Adrenal gland (tissue), 12 donors: ENCODE measurements around the gene GABRG1. TPM values are rescaled to one million over a fixed set of nuclear protein-coding genes. Genes with fewer than 3 reads are reported as not detected.

ENCODE experiments used
- DNase-seq, 7 donors: peaks; one replicate each; pipeline ENCODE4 v3.0.0-alpha.2; 2019 to 2020
- H3K27ac ChIP-seq, 5 donors: fragments of 200-600 bp; sonication (generic) in 4 of 5; 1 replicate in 3 of 5; 2 replicates in 2 of 5; pipeline versions ENCODE4 v1.5.1 to v1.8.0; 2016 to 2020; ENCODE audit warnings: mild to moderate bottlenecking in 1 of 5
- H3K27me3 ChIP-seq: fragments of 200-600 bp; 2 replicates; pipeline ENCODE4 v1.8.0; 2021
- H3K36me3 ChIP-seq, 2 donors: fragments of 200-600 bp; replicated peaks in 1 of 2; 1 replicate in 1 of 2; 2 replicates in 1 of 2; pipeline versions ENCODE4 v1.5.1 to v1.8.0; 2018 to 2022
- H3K4me1 ChIP-seq, 2 donors: fragments of 200-600 bp; replicated peaks in 1 of 2; 1 replicate in 1 of 2; 2 replicates in 1 of 2; pipeline versions ENCODE4 v1.5.1 to v1.8.0; 2018 to 2021
- H3K4me3 ChIP-seq, 4 donors: fragments of 200-600 bp; sonication (generic) in 3 of 4; one replicate each; pipeline ENCODE4 v1.5.1; 2016 to 2018
- H3K9me3 ChIP-seq, 3 donors: fragments of 200-600 bp; sonication (generic) in 1 of 3; replicated peaks in 1 of 3; 1 replicate in 2 of 3; 2 replicates in 1 of 3; pipeline versions ENCODE4 v1.5.1 to v1.8.0; 2016 to 2021
- POLR2A ChIP-seq, 2 donors: fragments of 450-650 bp; IDR thresholded peaks; one replicate each; pipeline ENCODE4 v1.6.1; 2017; ENCODE audit warnings: antibody characterized with exemption in 2 of 2, mild to moderate bottlenecking in 2 of 2, moderate library complexity in 1 of 2
- WGBS, 4 donors: extraction: QIAGEN DNeasy Blood & Tissue Kit in 2 of 4; methylation state at CpG; one replicate each; pipeline versions ENCODE4 v1.1.5 to v1.1.7; 2013 to 2017; 5-methylcytosine and 5-hydroxymethylcytosine counted together
- intact Hi-C, 2 donors: fragments of 100-400 bp; cut with DNase I; formaldehyde crosslinking; loops; one replicate each; pipeline versions ENCODE4 v1.14.1 to v1.15.0; 2022 to 2023
- polyA plus RNA-seq, 3 donors: library from polyadenylated mRNA; stranded (reverse); fragments of 200-250 nt in 2 of 3; fragments of 350-450 nt in 1 of 3; fragmentation: Illumina TruSeq in 1 of 3; extraction: RNeasy Lipid Tissue Mini Kit (QIAGEN cat#74804) in 1 of 3; gene quantifications; one replicate each; pipeline ENCODE4 v1.2.3, GENCODE V29; 2013 to 2014
- total RNA-seq, 9 donors: library from RNA; depleted of rRNA in 4 of 9; stranded (reverse); fragments of >200 nt in 4 of 9; fragments of 120-200 nt in 1 of 9; fragmentation: NEBNext Ultra II Directional in 1 of 9; extraction: Animal tissue kit (Norgen Biotek cat#: 25700) in 1 of 9; gene quantifications; one replicate each; pipeline versions ENCODE4 v1.1.0 to v1.2.4, GENCODE V29; 2013 to 2023
- TF ChIP-seq, protein P1 (sequence below), 6 experiments: fragments of 450-650 bp in 4 of 6; fragments of 200-600 bp in 2 of 6; sonication (generic) in 1 of 6; IDR thresholded peaks; 1 replicate in 5 of 6; 2 replicates in 1 of 6; pipeline versions ENCODE4 v1.5.1 to v1.8.0; 2016 to 2021; ENCODE audit warnings: antibody characterized with exemption in 6 of 6, mild to moderate bottlenecking in 2 of 6, moderate library complexity in 1 of 6
- donor health status: healthy with polysubstance abuse.
- donor health status: Bipolar disorder and iron deficiency.
- donor health status: DM: yes; HTN: yes; CAD: no.
- donor health status: DM: no; HTN: no; CAD: no.
- donor health status: DM: no; HTN: no; CAD: no.
- donor health status: DM: yes; HTN: yes; CAD: no.

GABRG1 gene
- total and polyA plus RNA-seq, 12 donors = under 0.01 to 0.70 (median 0.05) TPM; not detected in 6

DNA sequence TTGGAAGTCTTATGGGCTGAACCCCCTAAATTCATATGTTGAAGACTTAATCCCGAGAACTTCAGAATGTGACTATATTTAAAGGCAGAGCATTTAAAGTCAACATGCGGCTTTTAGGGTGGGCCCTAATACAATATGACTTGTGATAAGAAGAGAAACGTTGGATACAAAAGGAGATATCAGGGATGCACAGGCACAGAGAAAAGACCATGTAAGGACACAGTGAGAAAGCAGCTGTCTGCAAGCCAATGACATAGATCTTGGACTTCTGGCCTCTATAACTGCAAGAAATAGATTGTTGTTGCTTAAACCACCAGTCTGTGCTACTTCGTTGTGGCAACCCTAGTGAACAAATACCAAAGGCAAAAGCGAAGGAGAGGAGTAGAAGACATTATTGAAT, 42.2 kb downstream of the GABRG1 start:
- DNase-seq = no peak
- H3K27me3 ChIP-seq = no peaks in the 10 kb centered on the region
- WGBS, 4 donors = 59 to 74% (median 68%) methylated on average over 5 of the region's 5 CpGs
- no peak overlapping the region for H3K27ac ChIP-seq
- no peak overlapping the region for H3K4me3 ChIP-seq
- TF ChIP-seq POLR2A (IDR thresholded peaks at IDR 0.05) = no peak
- TF ChIP-seq, protein P1, sequence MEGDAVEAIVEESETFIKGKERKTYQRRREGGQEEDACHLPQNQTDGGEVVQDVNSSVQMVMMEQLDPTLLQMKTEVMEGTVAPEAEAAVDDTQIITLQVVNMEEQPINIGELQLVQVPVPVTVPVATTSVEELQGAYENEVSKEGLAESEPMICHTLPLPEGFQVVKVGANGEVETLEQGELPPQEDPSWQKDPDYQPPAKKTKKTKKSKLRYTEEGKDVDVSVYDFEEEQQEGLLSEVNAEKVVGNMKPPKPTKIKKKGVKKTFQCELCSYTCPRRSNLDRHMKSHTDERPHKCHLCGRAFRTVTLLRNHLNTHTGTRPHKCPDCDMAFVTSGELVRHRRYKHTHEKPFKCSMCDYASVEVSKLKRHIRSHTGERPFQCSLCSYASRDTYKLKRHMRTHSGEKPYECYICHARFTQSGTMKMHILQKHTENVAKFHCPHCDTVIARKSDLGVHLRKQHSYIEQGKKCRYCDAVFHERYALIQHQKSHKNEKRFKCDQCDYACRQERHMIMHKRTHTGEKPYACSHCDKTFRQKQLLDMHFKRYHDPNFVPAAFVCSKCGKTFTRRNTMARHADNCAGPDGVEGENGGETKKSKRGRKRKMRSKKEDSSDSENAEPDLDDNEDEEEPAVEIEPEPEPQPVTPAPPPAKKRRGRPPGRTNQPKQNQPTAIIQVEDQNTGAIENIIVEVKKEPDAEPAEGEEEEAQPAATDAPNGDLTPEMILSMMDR (IDR thresholded peaks at IDR 0.05) = no peak
- peaks cover 0 to 3% (median 0%) of the 10 kb centered on the region in 3 donors for H3K9me3 ChIP-seq
- intact Hi-C loops = no loop called here
- no peaks in the 10 kb centered on the region for H3K4me1 ChIP-seq
- H3K36me3 ChIP-seq = no peaks in the 10 kb centered on the region

DNA sequence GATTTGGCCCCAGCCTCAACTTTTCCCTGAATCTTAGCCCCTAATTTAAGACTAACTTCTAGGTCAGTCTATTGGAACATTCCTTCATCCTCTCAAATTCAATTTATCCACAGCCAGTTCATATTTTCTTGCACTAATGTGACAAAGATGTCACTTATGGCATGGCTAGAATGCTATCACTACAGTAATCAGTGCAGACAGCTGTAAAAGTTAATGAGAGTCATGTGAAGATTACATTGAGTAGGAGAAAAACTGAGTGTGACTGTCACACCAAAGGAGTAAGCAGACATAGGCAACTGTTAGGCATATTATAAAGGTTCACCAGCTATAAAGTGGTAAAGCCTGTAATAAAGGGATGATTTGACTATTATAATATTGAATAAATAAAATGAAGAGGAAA, 42.6 kb downstream of the GABRG1 start:
- TF ChIP-seq, protein P1 (IDR thresholded peaks at IDR 0.05) = no peak
- TF ChIP-seq POLR2A (IDR thresholded peaks at IDR 0.05) = no peak
- no peak overlapping the region for H3K27ac ChIP-seq

DNA sequence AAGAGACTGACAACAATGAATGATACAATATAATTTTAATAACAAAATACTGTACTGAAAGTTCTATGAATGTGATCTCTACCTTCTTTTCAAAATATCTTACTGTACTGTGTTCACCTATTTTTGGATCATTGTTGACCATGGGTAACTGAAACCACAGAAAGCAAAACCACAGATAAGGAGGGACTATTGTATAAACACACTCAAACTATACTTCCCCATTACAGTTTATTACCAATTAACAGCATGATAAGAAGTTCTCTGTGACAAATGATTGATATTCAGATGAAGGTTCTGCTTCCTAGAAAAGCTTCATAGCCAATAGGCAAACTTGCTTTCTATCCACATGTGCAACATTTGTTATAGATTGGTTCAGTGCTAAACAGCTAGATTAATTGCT, 50.1 kb downstream of the GABRG1 start:
- no peak for TF ChIP-seq POLR2A (IDR thresholded peaks at IDR 0.05)
- TF ChIP-seq, protein P1 (IDR thresholded peaks at IDR 0.05) = no peak
- no peak overlapping the region for H3K4me3 ChIP-seq
- no peak for DNase-seq
- intact Hi-C loops = no loop called here
- no peaks in the 10 kb centered on the region for H3K27me3 ChIP-seq
- H3K9me3 ChIP-seq = no peaks in the 10 kb centered on the region
- no peak overlapping the region for H3K27ac ChIP-seq
- no peaks in the 10 kb centered on the region for H3K4me1 ChIP-seq
- H3K36me3 ChIP-seq = no peaks in the 10 kb centered on the region

More for the DNA sequence above, 42.6 kb downstream of the GABRG1 start:
- H3K27me3 ChIP-seq = no peaks in the 10 kb centered on the region
- intact Hi-C loops = no loop called here
- DNase-seq = no peak
- no peaks in the 10 kb centered on the region for H3K4me1 ChIP-seq
- peaks cover 0 to 3% (median 0%) of the 10 kb centered on the region in 3 donors for H3K9me3 ChIP-seq
- H3K4me3 ChIP-seq = no peak overlapping the region
- H3K36me3 ChIP-seq = no peaks in the 10 kb centered on the region

DNA sequence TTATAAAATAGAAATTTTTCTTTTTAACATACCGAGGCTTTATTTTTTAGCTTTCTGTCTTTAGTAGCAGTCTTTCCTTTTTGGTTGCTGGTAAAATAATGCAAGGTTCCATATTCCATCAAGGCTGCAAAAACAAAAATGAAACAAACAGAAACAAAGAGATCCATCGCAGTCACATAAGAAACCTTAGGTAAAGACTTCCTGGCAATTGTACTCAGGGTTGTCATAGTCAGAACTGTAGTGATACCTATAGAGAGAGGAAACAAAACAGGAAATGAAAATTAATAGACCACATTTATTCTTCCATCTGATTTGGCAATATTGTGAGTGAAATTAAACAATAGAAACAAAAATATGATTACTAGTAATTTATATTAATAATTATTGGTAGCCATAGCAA, 72.5 kb downstream of the GABRG1 start:
- TF ChIP-seq POLR2A (IDR thresholded peaks at IDR 0.05) = no peak
- TF ChIP-seq, protein P1 (IDR thresholded peaks at IDR 0.05) = no peak
- Histone ChIP-seq H3K9me3 (peaks cover 0 to 4% (median 0%) of the 10 kb centered on the region in 3 donors), H3K27me3 (no peaks in the 10 kb centered on the region), H3K4me1 (no peaks in the 10 kb centered on the region), H3K4me3 (no peak overlapping the region), H3K36me3 (no peaks in the 10 kb centered on the region), H3K27ac (no peak overlapping the region)
- no peak for DNase-seq
- intact Hi-C loops = no loop called here
- 78 to 80% (median 79%) methylated on average over 2 of the region's 2 CpGs for WGBS, 4 donors
